Measurements from ENCODE around the gene NKAIN2.
"Not testable (repeated sequence)": the region's sequence is repeated elsewhere in the genome, so short reads cannot be mapped to it uniquely, and the experiment has no call there.

DNA sequence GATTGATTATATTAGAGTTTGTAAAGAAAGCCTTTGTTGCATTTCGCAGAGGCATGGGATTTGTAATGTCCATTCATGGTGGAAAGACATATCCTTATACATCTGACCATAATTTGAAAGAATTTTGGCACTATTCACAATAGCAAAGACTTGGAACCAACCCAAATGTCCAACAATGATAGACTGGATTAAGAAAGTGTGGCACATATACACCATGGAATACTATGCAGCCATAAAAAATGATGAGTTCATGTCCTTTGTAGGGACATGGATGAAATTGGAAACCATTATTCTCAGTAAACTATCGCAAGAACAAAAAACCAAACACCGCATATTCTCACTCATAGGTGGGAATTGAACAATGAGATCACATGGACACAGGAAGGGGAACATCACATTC lies 119.7 kb downstream of the NKAIN2 start:
- TF ChIP-seq EP300 (IDR thresholded peaks at IDR 0.05; ENCODE audit: low read length); ILF3 (IDR thresholded peaks at IDR 0.05; ENCODE audit: borderline replicate concordance); TCF7L2 (IDR thresholded peaks at IDR 0.05; ENCODE audit: low read depth, low read length): not testable (repeated sequence)
- TF ChIP-seq, protein P1, sequence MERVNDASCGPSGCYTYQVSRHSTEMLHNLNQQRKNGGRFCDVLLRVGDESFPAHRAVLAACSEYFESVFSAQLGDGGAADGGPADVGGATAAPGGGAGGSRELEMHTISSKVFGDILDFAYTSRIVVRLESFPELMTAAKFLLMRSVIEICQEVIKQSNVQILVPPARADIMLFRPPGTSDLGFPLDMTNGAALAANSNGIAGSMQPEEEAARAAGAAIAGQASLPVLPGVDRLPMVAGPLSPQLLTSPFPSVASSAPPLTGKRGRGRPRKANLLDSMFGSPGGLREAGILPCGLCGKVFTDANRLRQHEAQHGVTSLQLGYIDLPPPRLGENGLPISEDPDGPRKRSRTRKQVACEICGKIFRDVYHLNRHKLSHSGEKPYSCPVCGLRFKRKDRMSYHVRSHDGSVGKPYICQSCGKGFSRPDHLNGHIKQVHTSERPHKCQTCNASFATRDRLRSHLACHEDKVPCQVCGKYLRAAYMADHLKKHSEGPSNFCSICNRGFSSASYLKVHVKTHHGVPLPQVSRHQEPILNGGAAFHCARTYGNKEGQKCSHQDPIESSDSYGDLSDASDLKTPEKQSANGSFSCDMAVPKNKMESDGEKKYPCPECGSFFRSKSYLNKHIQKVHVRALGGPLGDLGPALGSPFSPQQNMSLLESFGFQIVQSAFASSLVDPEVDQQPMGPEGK (CRISPR knock-in tag; IDR thresholded peaks at IDR 0.05; ENCODE audit: borderline replicate concordance): not testable (repeated sequence)
